ENCODE measurements around the gene HTR1E.
"Not testable (repeated sequence)": the region's sequence is repeated elsewhere in the genome, so short reads cannot be mapped to it uniquely, and the experiment has no call there.

- TF ChIP-seq POLR2A, POLR2AphosphoS5 (IDR thresholded peaks at IDR 0.05; ENCODE audit: low read depth, low read length): not testable (repeated sequence)
Measured at GRCh38 chr6:87009581-87009980, 72.3 kb downstream of the HTR1E start.
